Measurements from ENCODE around the gene TRMT61B. TPM values are rescaled to one million over a fixed set of nuclear protein-coding genes. Genes with fewer than 3 reads are reported as not detected.
A peak's percentile ranks its signal among the peaks of the same experiment; 100 is the strongest.

The TRMT61B gene
- total RNA-seq (10 to 100 TPM; 16.9 to 22.3 TPM), polyA plus RNA-seq (ENCODE audit: insufficient read length in 2 of 2) (10 to 100 TPM; 23.5 to 24.5 TPM)
- long read RNA-seq, donor 1, transcript TRMT61B-201 (7 exons, 1,836 nt) = major isoform, 5 of 5 reads
- long read RNA-seq, donor 1, partial matches to known transcripts = 0 of 5 reads
- long read RNA-seq, donor 1, other reads (novel, unspliced or antisense) = 0 of 5 reads
- long read RNA-seq, donor 2, transcript TRMT61B-201 (7 exons, 1,836 nt) = major isoform, 5 of 5 reads
- long read RNA-seq, donor 2, partial matches to known transcripts = 0 of 5 reads
- long read RNA-seq, donor 2, other reads (novel, unspliced or antisense) = 0 of 5 reads
- long read RNA-seq, donor 3, partial matches to known transcripts = 0 of 3 reads
- long read RNA-seq, donor 3, other reads (novel, unspliced or antisense) = 0 of 3 reads
- long read RNA-seq, donor 4, transcript TRMT61B-201 (7 exons, 1,836 nt) = major isoform, 7 of 14 reads
- long read RNA-seq, donor 4, partial matches to known transcripts = 7 of 14 reads
- long read RNA-seq, donor 4, other reads (novel, unspliced or antisense) = 0 of 14 reads

GRCh38 chr2:28870146-28870891 lies at the start of gene TRMT61B:
Gene TRMT61B (minus strand): TSS chr2:28870309. CDS start chr2:28870277, 32 bp downstream.
- Histone ChIP-seq H3K36me3 (ENCODE audit: control insufficient read depth, insufficient read depth, low read length) (peaks cover 3% of the 10 kb centered on the region), H3K27ac (ENCODE audit: low read depth, low read length) (peak within 1 kb of the TSS; percentile 64), H3K27me3 (ENCODE audit: control insufficient read depth, insufficient read depth, low read length) (no peaks in the 10 kb centered on the region), H3K9me3 (ENCODE audit: control insufficient read depth, insufficient read depth, low read length) (no peaks in the 10 kb centered on the region), H3K4me1 (ENCODE audit: control insufficient read depth, insufficient read depth, low read length) (peaks cover 26% of the 10 kb centered on the region), H3K4me3 (ENCODE audit: low read depth, low read length) (peak within 1 kb of the TSS; percentile 92)
- peak; percentile 87 to 98 (median 94) for DNase-seq (ENCODE audit: low read depth in 4 of 6, low spot score in 6 of 6)
- under 1% methylated on average over 46 of the region's 57 CpGs for WGBS (ENCODE audit: insufficient coverage)

- Histone ChIP-seq H3K36me3 (ENCODE audit: control insufficient read depth, insufficient read depth, low read length) (peaks cover 25% of the 10 kb centered on the region), H3K4me3 (ENCODE audit: low read depth, low read length) (no peak overlapping the region), H3K4me1 (ENCODE audit: control insufficient read depth, insufficient read depth, low read length) (no peaks in the 10 kb centered on the region), H3K9me3 (ENCODE audit: control insufficient read depth, insufficient read depth, low read length) (no peaks in the 10 kb centered on the region), H3K27me3 (ENCODE audit: control insufficient read depth, insufficient read depth, low read length) (no peaks in the 10 kb centered on the region), H3K27ac (ENCODE audit: low read depth, low read length) (no peak overlapping the region)
- DNase-seq (ENCODE audit: low read depth in 4 of 6, low spot score in 6 of 6) = no peak
- WGBS (ENCODE audit: insufficient coverage) = no CpG with 5 or more reads among the region's 1 CpG
Measured at GRCh38 chr2:28915939-28916338, 45.8 kb upstream of the TRMT61B start.

- H3K27ac ChIP-seq (ENCODE audit: low read depth, low read length) = no peak overlapping the region
- H3K4me1 ChIP-seq (ENCODE audit: control insufficient read depth, insufficient read depth, low read length) = no peaks in the 10 kb centered on the region
- no peaks in the 10 kb centered on the region for H3K9me3 ChIP-seq (ENCODE audit: control insufficient read depth, insufficient read depth, low read length)
- DNase-seq (ENCODE audit: low read depth in 4 of 6, low spot score in 6 of 6) = no peak
- peaks cover 42% of the 10 kb centered on the region for H3K36me3 ChIP-seq (ENCODE audit: control insufficient read depth, insufficient read depth, low read length)
- WGBS (ENCODE audit: insufficient coverage) = 90% methylated on average over 4 of the region's 6 CpGs
- H3K27me3 ChIP-seq (ENCODE audit: control insufficient read depth, insufficient read depth, low read length) = no peaks in the 10 kb centered on the region
- no peak overlapping the region for H3K4me3 ChIP-seq (ENCODE audit: low read depth, low read length)
Measured at GRCh38 chr2:28909655-28910353, 39.7 kb upstream of the TRMT61B start.

- no peak overlapping the region for H3K4me3 ChIP-seq (ENCODE audit: low read depth, low read length)
- no CpG with 5 or more reads among the region's 1 CpG for WGBS (ENCODE audit: insufficient coverage)
- H3K9me3 ChIP-seq (ENCODE audit: control insufficient read depth, insufficient read depth, low read length) = no peaks in the 10 kb centered on the region
- H3K4me1 ChIP-seq (ENCODE audit: control insufficient read depth, insufficient read depth, low read length) = no peaks in the 10 kb centered on the region
- no peaks in the 10 kb centered on the region for H3K27me3 ChIP-seq (ENCODE audit: control insufficient read depth, insufficient read depth, low read length)
- no peak for DNase-seq (ENCODE audit: low read depth in 4 of 6, low spot score in 6 of 6)
- H3K36me3 ChIP-seq (ENCODE audit: control insufficient read depth, insufficient read depth, low read length) = peaks cover 36% of the 10 kb centered on the region
- no peak overlapping the region for H3K27ac ChIP-seq (ENCODE audit: low read depth, low read length)
Measured at GRCh38 chr2:28908172-28908571, 38.1 kb upstream of the TRMT61B start.

- no peak overlapping the region for H3K4me3 ChIP-seq (ENCODE audit: low read depth, low read length)
- H3K9me3 ChIP-seq (ENCODE audit: control insufficient read depth, insufficient read depth, low read length) = no peaks in the 10 kb centered on the region
- no peak overlapping the region for H3K27ac ChIP-seq (ENCODE audit: low read depth, low read length)
- no peaks in the 10 kb centered on the region for H3K27me3 ChIP-seq (ENCODE audit: control insufficient read depth, insufficient read depth, low read length)
- no peaks in the 10 kb centered on the region for H3K4me1 ChIP-seq (ENCODE audit: control insufficient read depth, insufficient read depth, low read length)
- DNase-seq (ENCODE audit: low read depth in 4 of 6, low spot score in 6 of 6) = no peak
- peaks cover 33% of the 10 kb centered on the region for H3K36me3 ChIP-seq (ENCODE audit: control insufficient read depth, insufficient read depth, low read length)
- WGBS (ENCODE audit: insufficient coverage) = 100% methylated on average over 2 of the region's 2 CpGs
Measured at GRCh38 chr2:28906821-28907220, 36.7 kb upstream of the TRMT61B start.

- Histone ChIP-seq H3K27me3 (ENCODE audit: control insufficient read depth, insufficient read depth, low read length) (no peaks in the 10 kb centered on the region), H3K27ac (ENCODE audit: low read depth, low read length) (no peak overlapping the region), H3K4me1 (ENCODE audit: control insufficient read depth, insufficient read depth, low read length) (no peaks in the 10 kb centered on the region), H3K36me3 (ENCODE audit: control insufficient read depth, insufficient read depth, low read length) (peaks cover 28% of the 10 kb centered on the region), H3K4me3 (ENCODE audit: low read depth, low read length) (no peak overlapping the region), H3K9me3 (ENCODE audit: control insufficient read depth, insufficient read depth, low read length) (no peaks in the 10 kb centered on the region)
- no CpG with 5 or more reads among the region's 4 CpGs for WGBS (ENCODE audit: insufficient coverage)
- DNase-seq (ENCODE audit: low read depth in 4 of 6, low spot score in 6 of 6) = no peak
Measured at GRCh38 chr2:28906376-28906775, 36.3 kb upstream of the TRMT61B start.

GRCh38 chr2:28905533-28905932 lies 35.4 kb upstream of the TRMT61B start:
- no CpG with 5 or more reads among the region's 3 CpGs for WGBS (ENCODE audit: insufficient coverage)
- H3K36me3 ChIP-seq (ENCODE audit: control insufficient read depth, insufficient read depth, low read length) = peaks cover 26% of the 10 kb centered on the region

GRCh38 chr2:28904802-28905457 lies 34.8 kb upstream of the TRMT61B start:
- no peak overlapping the region for H3K4me3 ChIP-seq (ENCODE audit: low read depth, low read length)
- H3K27ac ChIP-seq (ENCODE audit: low read depth, low read length) = no peak overlapping the region
- peaks cover 26% of the 10 kb centered on the region for H3K36me3 ChIP-seq (ENCODE audit: control insufficient read depth, insufficient read depth, low read length)
- H3K9me3 ChIP-seq (ENCODE audit: control insufficient read depth, insufficient read depth, low read length) = no peaks in the 10 kb centered on the region
- 100% methylated on average over 1 of the region's 2 CpGs for WGBS (ENCODE audit: insufficient coverage)
- H3K4me1 ChIP-seq (ENCODE audit: control insufficient read depth, insufficient read depth, low read length) = no peaks in the 10 kb centered on the region
- DNase-seq (ENCODE audit: low read depth in 4 of 6, low spot score in 6 of 6) = no peak
- H3K27me3 ChIP-seq (ENCODE audit: control insufficient read depth, insufficient read depth, low read length) = no peaks in the 10 kb centered on the region

More at GRCh38 chr2:28905533-28905932, 35.4 kb upstream of the TRMT61B start:
- no peak overlapping the region for H3K27ac ChIP-seq (ENCODE audit: low read depth, low read length)
- DNase-seq (ENCODE audit: low read depth in 4 of 6, low spot score in 6 of 6) = no peak
- H3K4me3 ChIP-seq (ENCODE audit: low read depth, low read length) = no peak overlapping the region
- H3K9me3 ChIP-seq (ENCODE audit: control insufficient read depth, insufficient read depth, low read length) = no peaks in the 10 kb centered on the region
- H3K4me1 ChIP-seq (ENCODE audit: control insufficient read depth, insufficient read depth, low read length) = no peaks in the 10 kb centered on the region
- H3K27me3 ChIP-seq (ENCODE audit: control insufficient read depth, insufficient read depth, low read length) = no peaks in the 10 kb centered on the region

GRCh38 chr2:28904295-28904694 lies 34.2 kb upstream of the TRMT61B start:
- no peak for DNase-seq (ENCODE audit: low read depth in 4 of 6, low spot score in 6 of 6)
- no CpG with 5 or more reads among the region's 2 CpGs for WGBS (ENCODE audit: insufficient coverage)
- Histone ChIP-seq H3K27me3 (ENCODE audit: control insufficient read depth, insufficient read depth, low read length) (no peaks in the 10 kb centered on the region), H3K9me3 (ENCODE audit: control insufficient read depth, insufficient read depth, low read length) (no peaks in the 10 kb centered on the region), H3K27ac (ENCODE audit: low read depth, low read length) (no peak overlapping the region), H3K4me1 (ENCODE audit: control insufficient read depth, insufficient read depth, low read length) (no peaks in the 10 kb centered on the region), H3K36me3 (ENCODE audit: control insufficient read depth, insufficient read depth, low read length) (peaks cover 21% of the 10 kb centered on the region), H3K4me3 (ENCODE audit: low read depth, low read length) (no peak overlapping the region)
